Right hindlimb (tissue), 1 donor: ENCODE measurements around the gene ANXA4.
"Not testable (repeated sequence)": the region's sequence is repeated elsewhere in the genome, so short reads cannot be mapped to it uniquely, and the experiment has no call there.

ENCODE experiments used
- DNase-seq: peaks from one replicate; pipeline ENCODE4 v3.0.0-alpha.2; 2018

The ANXA4 gene

GRCh38 chr2:69755862-69756467, 14.0 kb downstream of the ANXA4 start:
- DNase-seq: no peak

- DNase-seq: no peak
Measured at GRCh38 chr2:69762025-69762424, 20.1 kb downstream of the ANXA4 start.

- no peak for DNase-seq
Measured at GRCh38 chr2:69762513-69763494, 20.9 kb downstream of the ANXA4 start.

- DNase-seq: not testable (repeated sequence)
Measured at GRCh38 chr2:69763831-69764230, 21.9 kb downstream of the ANXA4 start.

GRCh38 chr2:69764286-69765095, 22.6 kb downstream of the ANXA4 start:
- no peak for DNase-seq

GRCh38 chr2:69765096-69765380, 23.1 kb downstream of the ANXA4 start:
- DNase-seq: no peak

- no peak for DNase-seq
Measured at GRCh38 chr2:69766014-69766413, 24.1 kb downstream of the ANXA4 start.

GRCh38 chr2:69767034-69767433, 25.1 kb downstream of the ANXA4 start:
- peak; percentile 54 for DNase-seq

- DNase-seq: no peak
Measured at GRCh38 chr2:69768235-69768634, 26.3 kb downstream of the ANXA4 start.

GRCh38 chr2:69768789-69769188, 26.9 kb downstream of the ANXA4 start:
- no peak for DNase-seq

- DNase-seq: no peak
Measured at GRCh38 chr2:69769272-69769671, 27.3 kb downstream of the ANXA4 start.

- DNase-seq: peak; percentile 27
Measured at GRCh38 chr2:69770193-69770702, 28.3 kb downstream of the ANXA4 start.

- DNase-seq: no peak
Measured at GRCh38 chr2:69770747-69771146, 28.8 kb downstream of the ANXA4 start.

- DNase-seq: no peak
Measured at GRCh38 chr2:69771461-69771860, 29.5 kb downstream of the ANXA4 start.

GRCh38 chr2:69773206-69773605, 31.3 kb downstream of the ANXA4 start:
- DNase-seq: no peak

GRCh38 chr2:69774258-69774983, 32.5 kb downstream of the ANXA4 start:
- not testable (repeated sequence) for DNase-seq

GRCh38 chr2:69774984-69775982, 33.3 kb downstream of the ANXA4 start:
- no peak for DNase-seq

- no peak for DNase-seq
Measured at GRCh38 chr2:69776886-69777785, 35.2 kb downstream of the ANXA4 start.

- DNase-seq: no peak
Measured at GRCh38 chr2:69777786-69778105, 35.8 kb downstream of the ANXA4 start.

GRCh38 chr2:69779258-69780001, 37.5 kb downstream of the ANXA4 start:
- no peak for DNase-seq
